Activated naive CD8-positive, alpha-beta T cell treated with anti-CD3 and anti-CD28 coated beads, Interleukin-2, amount 50 U/mL, for 24 hours (primary cell): ENCODE measurements around the gene RASA3.

Source experiments
- ATAC-seq: fragments of 150-1000 bp; cut with Tn5 transposase; one replicate; pipeline ENCODE4 v1.10.0; 2021
- DNase-seq: peaks from one replicate; pipeline ENCODE4 v3.0.0; 2021
- H3K27ac Mint-ChIP-seq: one replicate; pipeline ENCODE4 v1.8.0; 2021; ENCODE audit warnings: mild to moderate bottlenecking, mixed read lengths
- H3K27me3 Mint-ChIP-seq: one replicate; pipeline ENCODE4 v1.8.0; 2021; ENCODE audit warnings: mixed read lengths
- H3K36me3 Mint-ChIP-seq: one replicate; pipeline ENCODE4 v1.8.0; 2021; ENCODE audit warnings: low read depth, mixed read lengths
- H3K4me1 Mint-ChIP-seq: one replicate; pipeline ENCODE4 v1.8.0; 2021; ENCODE audit warnings: mixed read lengths
- H3K4me3 Mint-ChIP-seq: one replicate; pipeline ENCODE4 v1.8.0; 2021; ENCODE audit warnings: mild to moderate bottlenecking, moderate library complexity, mixed read lengths
- H3K9me3 Mint-ChIP-seq: one replicate; pipeline ENCODE4 v1.8.0; 2021; ENCODE audit warnings: mixed read lengths

Gene RASA3

GRCh38 chr13:114045113-114045735 lies 87.2 kb downstream of the RASA3 start:
- Mint-ChIP-seq H3K4me3 (no peak overlapping the region), H3K4me1 (peaks cover 56% of the 10 kb centered on the region), H3K36me3 (peaks cover 19% of the 10 kb centered on the region), H3K27ac (peak overlapping the region; percentile 80), H3K27me3 (no peaks in the 10 kb centered on the region), H3K9me3 (no peaks in the 10 kb centered on the region)
- ATAC-seq (no peak), DNase-seq (no peak)

GRCh38 chr13:114044486-114044885 lies 87.9 kb downstream of the RASA3 start:
- ATAC-seq, result no peak
- Mint-ChIP-seq H3K27me3 (no peaks in the 10 kb centered on the region), H3K27ac (peak overlapping the region; percentile 80), H3K36me3 (peaks cover 18% of the 10 kb centered on the region), H3K4me3 (no peak overlapping the region), H3K9me3 (no peaks in the 10 kb centered on the region), H3K4me1 (peaks cover 51% of the 10 kb centered on the region)
- no peak for DNase-seq

GRCh38 chr13:114043421-114044053 lies 88.9 kb downstream of the RASA3 start:
- peaks cover 43% of the 10 kb centered on the region for H3K4me1 Mint-ChIP-seq
- no peaks in the 10 kb centered on the region for H3K27me3 Mint-ChIP-seq
- DNase-seq (peak; percentile 33), ATAC-seq (peak; percentile 72)
- H3K9me3 Mint-ChIP-seq, result no peaks in the 10 kb centered on the region
- no peak overlapping the region for H3K4me3 Mint-ChIP-seq
- peak overlapping the region; percentile 58 for H3K27ac Mint-ChIP-seq
- H3K36me3 Mint-ChIP-seq, result peaks cover 18% of the 10 kb centered on the region

- DNase-seq (no peak), ATAC-seq (no peak)
- H3K27me3 Mint-ChIP-seq, result no peaks in the 10 kb centered on the region
- no peaks in the 10 kb centered on the region for H3K9me3 Mint-ChIP-seq
- H3K36me3 Mint-ChIP-seq, result peaks cover 18% of the 10 kb centered on the region
- H3K4me3 Mint-ChIP-seq, result no peak overlapping the region
- no peak overlapping the region for H3K27ac Mint-ChIP-seq
- peaks cover 33% of the 10 kb centered on the region for H3K4me1 Mint-ChIP-seq
These were observed 90.2 kb downstream of the RASA3 start for GRCh38 chr13:114042066-114042815.

- no peak overlapping the region for H3K4me3 Mint-ChIP-seq
- DNase-seq (no peak), ATAC-seq (no peak)
- no peak overlapping the region for H3K27ac Mint-ChIP-seq
- no peaks in the 10 kb centered on the region for H3K27me3 Mint-ChIP-seq
- H3K9me3 Mint-ChIP-seq, result no peaks in the 10 kb centered on the region
- peaks cover 25% of the 10 kb centered on the region for H3K4me1 Mint-ChIP-seq
- peaks cover 18% of the 10 kb centered on the region for H3K36me3 Mint-ChIP-seq
These were observed 90.9 kb downstream of the RASA3 start for GRCh38 chr13:114041493-114041892.

- peaks cover 7% of the 10 kb centered on the region for H3K4me1 Mint-ChIP-seq
- no peaks in the 10 kb centered on the region for H3K27me3 Mint-ChIP-seq
- no peak overlapping the region for H3K4me3 Mint-ChIP-seq
- H3K36me3 Mint-ChIP-seq, result peaks cover 11% of the 10 kb centered on the region
- ATAC-seq (no peak), DNase-seq (no peak)
- no peak overlapping the region for H3K27ac Mint-ChIP-seq
- no peaks in the 10 kb centered on the region for H3K9me3 Mint-ChIP-seq
These were observed 92.8 kb downstream of the RASA3 start for GRCh38 chr13:114039471-114040141.

GRCh38 chr13:114038900-114039299 lies 93.5 kb downstream of the RASA3 start:
- Mint-ChIP-seq H3K27ac (no peak overlapping the region), H3K27me3 (no peaks in the 10 kb centered on the region), H3K4me1 (peaks cover 6% of the 10 kb centered on the region), H3K9me3 (no peaks in the 10 kb centered on the region), H3K4me3 (no peak overlapping the region), H3K36me3 (peaks cover 12% of the 10 kb centered on the region)
- no peak for ATAC-seq
- DNase-seq, result no peak

- Mint-ChIP-seq H3K27me3 (no peaks in the 10 kb centered on the region), H3K9me3 (no peaks in the 10 kb centered on the region), H3K4me3 (no peak overlapping the region), H3K27ac (no peak overlapping the region), H3K4me1 (peaks cover 4% of the 10 kb centered on the region), H3K36me3 (peaks cover 12% of the 10 kb centered on the region)
- DNase-seq (no peak), ATAC-seq (no peak)
These were observed 94.2 kb downstream of the RASA3 start for GRCh38 chr13:114038211-114038613.

- H3K36me3 Mint-ChIP-seq, result peaks cover 9% of the 10 kb centered on the region
- H3K4me1 Mint-ChIP-seq, result peaks cover 1% of the 10 kb centered on the region
- ATAC-seq, result no peak
- H3K4me3 Mint-ChIP-seq, result no peak overlapping the region
- H3K9me3 Mint-ChIP-seq, result no peaks in the 10 kb centered on the region
- H3K27me3 Mint-ChIP-seq, result no peaks in the 10 kb centered on the region
- H3K27ac Mint-ChIP-seq, result no peak overlapping the region
- no peak for DNase-seq
These were observed 94.7 kb downstream of the RASA3 start for GRCh38 chr13:114037674-114038073.

- Mint-ChIP-seq H3K27me3 (no peaks in the 10 kb centered on the region), H3K36me3 (peaks cover 11% of the 10 kb centered on the region), H3K9me3 (no peaks in the 10 kb centered on the region), H3K4me3 (no peak overlapping the region), H3K27ac (no peak overlapping the region), H3K4me1 (peaks cover 7% of the 10 kb centered on the region)
- ATAC-seq (no peak), DNase-seq (no peak)
These were observed 96.6 kb downstream of the RASA3 start for GRCh38 chr13:114035583-114036531.

GRCh38 chr13:114035186-114035582 lies 97.2 kb downstream of the RASA3 start:
- no peaks in the 10 kb centered on the region for H3K9me3 Mint-ChIP-seq
- H3K4me1 Mint-ChIP-seq, result peaks cover 7% of the 10 kb centered on the region
- ATAC-seq (no peak), DNase-seq (no peak)
- H3K27me3 Mint-ChIP-seq, result no peaks in the 10 kb centered on the region
- H3K27ac Mint-ChIP-seq, result peak overlapping the region; percentile 17
- no peak overlapping the region for H3K4me3 Mint-ChIP-seq
- peaks cover 13% of the 10 kb centered on the region for H3K36me3 Mint-ChIP-seq

GRCh38 chr13:114034481-114034891 lies 97.9 kb downstream of the RASA3 start:
- Mint-ChIP-seq H3K27me3 (no peaks in the 10 kb centered on the region), H3K27ac (peak overlapping the region; percentile 46), H3K36me3 (peaks cover 15% of the 10 kb centered on the region), H3K9me3 (no peaks in the 10 kb centered on the region), H3K4me1 (peaks cover 9% of the 10 kb centered on the region), H3K4me3 (no peak overlapping the region)
- ATAC-seq (no peak), DNase-seq (no peak)

GRCh38 chr13:114033541-114034315 lies 98.7 kb downstream of the RASA3 start:
- Mint-ChIP-seq H3K4me1 (peaks cover 9% of the 10 kb centered on the region), H3K36me3 (peaks cover 15% of the 10 kb centered on the region), H3K4me3 (no peak overlapping the region), H3K27ac (no peak overlapping the region), H3K27me3 (no peaks in the 10 kb centered on the region), H3K9me3 (no peaks in the 10 kb centered on the region)
- DNase-seq (no peak), ATAC-seq (no peak)
